ENCODE data around the gene HOXD13. TPM values are rescaled to one million over a fixed set of nuclear protein-coding genes. Genes with fewer than 3 reads are reported as not detected.
A peak's percentile ranks its signal among the peaks of the same experiment; 100 is the strongest.

HOXD13 gene
- total and polyA plus RNA-seq, 2 of the 13 experiments (the other 11 are each of a cell fraction or from before 2014, with no cell fraction given) = not detected

GRCh38 chr2:176115883-176116813 lies 23.6 kb downstream of the HOXD13 start, which contains the start of gene HOXD10:
HOXD10 (plus strand) TSS chr2:176116778; CDS start chr2:176116834, 56 bp downstream.
- Histone ChIP-seq H3K36me3 (replicated peaks in 1 of 2; ENCODE audit: control insufficient read depth in 1 of 2, insufficient read depth in 2 of 2, low read length in 2 of 2) (no peaks in the 10 kb centered on the region), H3K27ac (ENCODE audit: extremely low read length, insufficient read depth, low read length) (no peak within 1 kb of the TSS), H3K9ac (ENCODE audit: insufficient read depth, low read depth, low read length) (no peak within 1 kb of the TSS), H3K9me3 (ENCODE audit: low read length) (no peaks in the 10 kb centered on the region), H4K20me1 (ENCODE audit: insufficient read depth, low read length) (no peaks in the 10 kb centered on the region), H3K4me1 (ENCODE audit: insufficient read depth, low read length) (peaks cover 14% of the 10 kb centered on the region), H3K4me2 (ENCODE audit: low read depth, low read length) (no peak within 1 kb of the TSS), H3K27me3 (ENCODE audit: control insufficient read depth in 1 of 2, insufficient read depth in 2 of 2, low read length in 2 of 2) (peaks cover 27 to 97% of the 10 kb centered on the region in 2 experiments), H3K79me2 (ENCODE audit: insufficient read depth, low read length) (no peaks in the 10 kb centered on the region), H3K4me3 (replicated peaks in 1 of 3; ENCODE audit: insufficient read depth in 1 of 3, low read depth in 2 of 3, low read length in 3 of 3) (no peak within 1 kb of the TSS), H2AFZ (ENCODE audit: low read length) (no peak within 1 kb of the TSS)
- DNase-seq (ENCODE audit: low spot score) (no peak), ATAC-seq (no peak), FAIRE-seq (no peak)
- no TSS peak for BruUV-seq (replicated peaks)
- 46% methylated on average over 57 of the region's 66 CpGs for WGBS (ENCODE audit: low lambda C conversion rate)
- in situ Hi-C loops (cut with HindIII; ENCODE audit: extremely low pct_ligation_motif_present, low pct_unique_long_range_greater_than_20kb) = no loop called here
- TF ChIP-seq EZH2 (conservative IDR thresholded peaks at IDR 0.05; ENCODE audit: low read depth, low read length) (peak; percentile 27), ATF7 (IDR thresholded peaks at IDR 0.05) (no peak), ATF7 (CRISPR knock-in tag; IDR thresholded peaks at IDR 0.05) (no peak)
- CTCF ChIA-PET (ENCODE audit: low intra/inter-chr PET ratio, low total read pairs) = no interaction called here
- POLR2A ChIA-PET = no interaction called here
- intact Hi-C loops (cut with micrococcal nuclease; ENCODE audit: unreplicated experiment) = no loop called here

GRCh38 chr2:176117162-176117822 lies 24.8 kb downstream of the HOXD13 start:
- H3K36me3 ChIP-seq (replicated peaks in 1 of 2; ENCODE audit: control insufficient read depth in 1 of 2, insufficient read depth in 2 of 2, low read length in 2 of 2) = no peaks in the 10 kb centered on the region
- no peak for FAIRE-seq
- intact Hi-C loops (cut with micrococcal nuclease; ENCODE audit: unreplicated experiment) (no loop called here), in situ Hi-C loops (cut with HindIII; ENCODE audit: extremely low pct_ligation_motif_present, low pct_unique_long_range_greater_than_20kb) (no loop called here)
- no peak overlapping the region for H3K4me2 ChIP-seq (ENCODE audit: low read depth, low read length)
- no peak overlapping the region for H2AFZ ChIP-seq (ENCODE audit: low read length)
- H3K9ac ChIP-seq (ENCODE audit: insufficient read depth, low read depth, low read length) = no peak overlapping the region
- no peaks in the 10 kb centered on the region for H4K20me1 ChIP-seq (ENCODE audit: insufficient read depth, low read length)
- peaks cover 24 to 98% of the 10 kb centered on the region in 2 experiments for H3K27me3 ChIP-seq (ENCODE audit: control insufficient read depth in 1 of 2, insufficient read depth in 2 of 2, low read length in 2 of 2)
- no peak overlapping the region for H3K27ac ChIP-seq (ENCODE audit: extremely low read length, insufficient read depth, low read length)
- no peak for ATAC-seq
- peaks cover 14% of the 10 kb centered on the region for H3K4me1 ChIP-seq (ENCODE audit: insufficient read depth, low read length)
- TF ChIP-seq RNF2 (conservative IDR thresholded peaks at IDR 0.05; ENCODE audit: low read depth) = no peak
- TF ChIP-seq ZNF17 (CRISPR knock-in tag; IDR thresholded peaks at IDR 0.05) = no peak
- no peak for TF ChIP-seq KLF13 (CRISPR knock-in tag; IDR thresholded peaks at IDR 0.05)
- TF ChIP-seq IRX3 (CRISPR knock-in tag; IDR thresholded peaks at IDR 0.05; ENCODE audit: borderline replicate concordance, low read depth) = no peak
- no peak for TF ChIP-seq ZNF816 (CRISPR knock-in tag; IDR thresholded peaks at IDR 0.05; ENCODE audit: borderline replicate concordance)
- peak; percentile 71; the same call in 1 of the 2 replicates for TF ChIP-seq EZH2 (conservative IDR thresholded peaks at IDR 0.05; ENCODE audit: low read depth, low read length)
- CTCF ChIA-PET (ENCODE audit: low intra/inter-chr PET ratio, low total read pairs) = no interaction called here
- 57% methylated on average over 30 of the region's 40 CpGs for WGBS (ENCODE audit: low lambda C conversion rate)
- DNase-seq (ENCODE audit: low spot score) = no peak
- BruUV-seq (replicated peaks) = no TSS peak
- POLR2A ChIA-PET = no interaction called here
- no peaks in the 10 kb centered on the region for H3K79me2 ChIP-seq (ENCODE audit: insufficient read depth, low read length)
- H3K9me3 ChIP-seq (ENCODE audit: low read length) = no peaks in the 10 kb centered on the region
- H3K4me3 ChIP-seq (replicated peaks in 1 of 3; ENCODE audit: insufficient read depth in 1 of 3, low read depth in 2 of 3, low read length in 3 of 3) = no peak overlapping the region

Data from HepG2 (cell line).